ENCODE results near the gene NEURL1B.

Gene NEURL1B

GRCh38 chr5:172611913-172612312 is 29.1 kb upstream of the NEURL1B start:
- H3K4me3 ChIP-seq (ENCODE audit: low read length): no peak overlapping the region
- no peak for DNase-seq (ENCODE audit: low read depth)
- no peak for TF ChIP-seq CTCF (conservative IDR thresholded peaks at IDR 0.05; ENCODE audit: low read length)

DNA sequence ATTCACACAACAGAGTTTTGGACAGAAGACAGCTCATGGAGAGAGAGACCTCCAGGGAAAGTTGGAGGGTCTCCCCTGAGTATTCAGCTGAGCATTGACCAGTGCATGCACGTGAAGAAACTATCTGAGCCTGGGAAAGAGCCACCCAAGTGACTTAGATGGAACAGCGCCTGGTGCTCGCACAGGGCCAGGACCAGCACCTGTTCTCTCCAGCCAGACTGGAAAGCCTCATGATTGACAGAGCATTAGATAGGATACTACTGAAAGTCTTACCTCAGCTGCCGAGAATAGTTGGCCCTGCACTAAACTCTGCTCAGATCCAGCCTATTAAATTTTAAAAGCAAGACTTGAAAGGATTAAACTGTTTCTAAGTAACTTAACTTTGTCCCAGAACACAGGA is 28.3 kb upstream of the NEURL1B start:
- no peak for TF ChIP-seq CTCF (conservative IDR thresholded peaks at IDR 0.05; ENCODE audit: low read length)
- no peak overlapping the region for H3K4me3 ChIP-seq (ENCODE audit: low read length)
- DNase-seq (ENCODE audit: low read depth): no peak

DNA sequence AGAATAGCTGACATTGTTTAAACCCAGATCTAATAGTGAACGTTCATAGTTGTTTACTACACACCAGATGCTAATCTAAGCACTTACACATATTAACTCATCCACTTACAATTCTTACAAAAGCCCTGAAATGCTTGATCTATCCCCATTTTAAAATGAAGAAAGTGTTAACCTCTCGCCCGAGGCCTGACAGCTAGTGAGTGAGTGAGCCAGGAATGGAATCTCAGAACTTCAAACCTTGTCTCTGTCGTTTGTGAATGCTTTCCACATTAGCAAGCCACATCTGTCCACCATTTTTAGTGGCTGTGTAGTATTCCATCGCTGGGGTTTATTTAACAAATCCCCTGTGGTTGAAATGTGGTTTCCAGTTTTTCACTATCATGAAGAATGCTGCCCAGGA is 24.9 kb upstream of the NEURL1B start:
- no peak for TF ChIP-seq CTCF (conservative IDR thresholded peaks at IDR 0.05; ENCODE audit: low read length)
- no peak overlapping the region for H3K4me3 ChIP-seq (ENCODE audit: low read length)
- DNase-seq (ENCODE audit: low read depth): no peak

GRCh38 chr5:172616730-172617129 is 24.3 kb upstream of the NEURL1B start:
- TF ChIP-seq CTCF (conservative IDR thresholded peaks at IDR 0.05; ENCODE audit: low read length): no peak
- H3K4me3 ChIP-seq (ENCODE audit: low read length): no peak overlapping the region
- no peak for DNase-seq (ENCODE audit: low read depth)

- no peak for TF ChIP-seq CTCF (conservative IDR thresholded peaks at IDR 0.05; ENCODE audit: low read length)
- DNase-seq (ENCODE audit: low read depth): no peak
- H3K4me3 ChIP-seq (ENCODE audit: low read length): no peak overlapping the region
These were observed 23.2 kb upstream of the NEURL1B start for GRCh38 chr5:172617817-172618216.

DNA sequence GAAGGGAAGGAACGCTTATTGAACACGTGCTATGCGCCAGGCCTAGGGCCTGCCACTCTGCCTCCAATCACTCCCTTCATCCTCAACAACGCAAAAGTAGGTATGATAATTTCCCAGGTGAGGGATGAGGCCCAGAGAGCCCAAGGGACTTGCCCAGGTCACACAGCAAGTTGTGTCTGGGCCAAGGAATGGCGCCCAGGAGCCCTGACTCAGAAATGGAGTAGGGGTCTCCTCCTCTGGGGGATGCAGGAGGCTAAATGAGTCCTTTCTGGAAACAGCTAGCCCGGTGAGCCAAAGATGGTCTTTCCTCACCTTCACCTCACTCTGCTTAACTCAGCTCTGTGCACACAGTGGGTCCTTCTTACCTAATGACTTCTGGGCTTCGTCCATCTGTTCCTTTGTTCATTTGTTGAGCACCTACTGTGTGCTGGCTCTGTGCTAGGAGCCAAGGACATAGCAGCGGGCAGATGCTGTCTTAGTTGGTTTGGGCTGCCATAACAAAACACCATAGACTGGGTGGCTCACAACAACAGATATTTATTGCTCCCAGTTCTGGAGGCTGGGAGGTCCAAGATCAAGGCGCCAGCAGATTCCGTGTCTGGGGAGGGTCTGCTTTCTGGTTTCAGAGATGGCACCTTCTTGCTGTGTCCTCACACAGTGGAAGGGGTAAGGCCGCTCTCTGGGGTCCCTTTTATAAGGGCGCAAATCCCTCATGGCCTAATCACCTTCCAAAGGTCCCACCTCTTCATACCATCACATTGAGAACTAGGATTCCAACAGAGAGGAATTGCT is 22.3 kb upstream of the NEURL1B start:
- no peak for TF ChIP-seq CTCF (conservative IDR thresholded peaks at IDR 0.05; ENCODE audit: low read length)
- no peak for DNase-seq (ENCODE audit: low read depth)
- H3K4me3 ChIP-seq (ENCODE audit: low read length): no peak overlapping the region

- no peak for DNase-seq (ENCODE audit: low read depth)
- TF ChIP-seq CTCF (conservative IDR thresholded peaks at IDR 0.05; ENCODE audit: low read length): no peak
- no peak overlapping the region for H3K4me3 ChIP-seq (ENCODE audit: low read length)
These were observed 20.6 kb upstream of the NEURL1B start for GRCh38 chr5:172620506-172620905.
